Esophagus squamous epithelium (tissue), 5 donors: Measurements from ENCODE around the gene COG2. TPM values are rescaled to one million over a fixed set of nuclear protein-coding genes. Genes with fewer than 3 reads are reported as not detected.

Experiments
- DNase-seq: peaks from one replicate; lab custom pipeline; 2025; lab: John Stamatoyannopoulos, UW
- H3K27ac ChIP-seq, 4 donors: fragments of 200-600 bp; sonication (generic); one replicate each; pipeline ENCODE4 v1.5.1; 2016 to 2019; ENCODE audit warnings: mild to moderate bottlenecking in 1 of 4
- H3K27me3 ChIP-seq, 4 donors: fragments of 200-600 bp; sonication (generic); 1 replicate in 3 of 4; 2 replicates in 1 of 4; pipeline versions ENCODE4 v1.5.1 to v1.6.0; 2017 to 2021; ENCODE audit warnings: antibody characterized with exemption in 1 of 4
- H3K36me3 ChIP-seq, 3 donors: fragments of 200-600 bp; sonication (generic); one replicate each; pipeline ENCODE4 v1.5.1; 2016 to 2019
- H3K4me1 ChIP-seq, 3 donors: fragments of 200-600 bp; sonication (generic); one replicate each; pipeline ENCODE4 v1.5.1; 2017 to 2019
- H3K4me3 ChIP-seq, 4 donors: fragments of 200-600 bp; sonication (generic); 1 replicate in 3 of 4; 2 replicates in 1 of 4; pipeline ENCODE4 v1.5.1; 2016 to 2019; ENCODE audit warnings: mild to moderate bottlenecking in 2 of 4, moderate library complexity in 1 of 4
- H3K9me3 ChIP-seq, 3 donors: fragments of 200-600 bp; sonication (generic); one replicate each; pipeline ENCODE4 v1.5.1; 2016 to 2019
- CTCF ChIP-seq, 6 experiments: fragments of 450-650 bp in 4 of 6; fragments of 200-600 bp in 2 of 6; sonication (generic) in 2 of 6; IDR thresholded peaks; one replicate each; pipeline ENCODE4 v1.5.1; 2016 to 2019; ENCODE audit warnings: antibody characterized with exemption in 6 of 6, mild to moderate bottlenecking in 4 of 6, moderate library complexity in 4 of 6
- POLR2A ChIP-seq, 4 donors: fragments of 450-650 bp; IDR thresholded peaks; one replicate each; pipeline ENCODE4 v1.6.1; 2017; ENCODE audit warnings: antibody characterized with exemption in 4 of 4, mild to moderate bottlenecking in 4 of 4, moderate library complexity in 3 of 4
- WGBS, 2 donors: methylation state at CpG; one replicate each; pipeline ENCODE4 v1.1.5; 2018; 5-methylcytosine and 5-hydroxymethylcytosine counted together
- intact Hi-C: fragments of 100-400 bp; cut with DNase I; formaldehyde crosslinking; loops from one replicate; pipeline ENCODE4 v1.15.0; 2022
- total RNA-seq, 4 donors: library from RNA; depleted of rRNA; stranded (reverse); fragments of >200 nt; gene quantifications; one replicate each; pipeline ENCODE4 v1.1.0, GENCODE V29; 2016
- donor health status: DM: yes; HTN: yes; CAD: no.

COG2 gene
- total RNA-seq, 4 donors from 2014 or later: 12.7 to 27.7 (median 18.5) TPM

- WGBS, 2 donors: 74 to 100% methylated on average over 6 to 8 of the region's 8 CpGs
- Histone ChIP-seq H3K9me3 (no peaks in the 10 kb centered on the region), H3K4me1 (no peaks in the 10 kb centered on the region), H3K27ac (no peak overlapping the region), H3K27me3 (peaks cover 0 to 7% (median 0%) of the 10 kb centered on the region in 4 donors), H3K4me3 (no peak overlapping the region), H3K36me3 (no peaks in the 10 kb centered on the region)
- TF ChIP-seq POLR2A (IDR thresholded peaks at IDR 0.05): no peak
- no peak for TF ChIP-seq CTCF (IDR thresholded peaks at IDR 0.05)
- DNase-seq: no peak
- intact Hi-C loops: no loop called here
These were observed 61.6 kb downstream of the COG2 start for GRCh38 chr1:230703679-230704385.

- H3K4me1 ChIP-seq: no peaks in the 10 kb centered on the region
- intact Hi-C loops: no loop called here
- no peaks in the 10 kb centered on the region for H3K9me3 ChIP-seq
- no peak overlapping the region for H3K27ac ChIP-seq
- peaks cover 0 to 7% (median 0%) of the 10 kb centered on the region in 4 donors for H3K27me3 ChIP-seq
- no peak for DNase-seq
- H3K36me3 ChIP-seq: no peaks in the 10 kb centered on the region
- WGBS, 2 donors: 80 to 92% methylated on average over 7 of the region's 7 CpGs
- no peak for TF ChIP-seq POLR2A (IDR thresholded peaks at IDR 0.05)
- no peak for TF ChIP-seq CTCF (IDR thresholded peaks at IDR 0.05)
- H3K4me3 ChIP-seq: no peak overlapping the region
These were observed 62.5 kb downstream of the COG2 start for GRCh38 chr1:230704830-230705229.

- DNase-seq: no peak
- no peak overlapping the region for H3K4me3 ChIP-seq
- no peaks in the 10 kb centered on the region for H3K36me3 ChIP-seq
- WGBS, 2 donors: 82 to 95% methylated on average over 3 to 6 of the region's 18 CpGs
- TF ChIP-seq CTCF (IDR thresholded peaks at IDR 0.05) (no peak), POLR2A (IDR thresholded peaks at IDR 0.05) (no peak)
- H3K4me1 ChIP-seq: no peaks in the 10 kb centered on the region
- H3K27me3 ChIP-seq: peaks cover 0 to 7% (median 0%) of the 10 kb centered on the region in 4 donors
- intact Hi-C loops: no loop called here
- H3K27ac ChIP-seq: no peak overlapping the region
- H3K9me3 ChIP-seq: no peaks in the 10 kb centered on the region
These were observed 63.2 kb downstream of the COG2 start for GRCh38 chr1:230705289-230706019.

GRCh38 chr1:230706020-230706699 is 63.9 kb downstream of the COG2 start:
- Histone ChIP-seq H3K4me3 (no peak overlapping the region), H3K4me1 (no peaks in the 10 kb centered on the region), H3K27ac (no peak overlapping the region), H3K9me3 (no peaks in the 10 kb centered on the region), H3K27me3 (peaks cover 0 to 7% (median 0%) of the 10 kb centered on the region in 4 donors), H3K36me3 (no peaks in the 10 kb centered on the region)
- intact Hi-C loops: no loop called here
- TF ChIP-seq POLR2A (IDR thresholded peaks at IDR 0.05) (no peak), CTCF (IDR thresholded peaks at IDR 0.05) (no peak)
- no peak for DNase-seq
- WGBS, 2 donors: 76 to 78% methylated on average over 6 to 7 of the region's 9 CpGs
